Panc1 (cell line): ENCODE data around the gene CERT1. TPM values are rescaled to one million over a fixed set of nuclear protein-coding genes. Genes with fewer than 3 reads are reported as not detected.

ENCODE experiments used
- ATAC-seq: fragments of 200-7000 bp; cut with Tn5 transposase; 2 replicates; pipeline ENCODE4 v1.9.1; 2020; ENCODE audit warnings: mild to moderate bottlenecking, moderate library complexity
- BruUV-seq: library from RNA; stranded (reverse); fragments of 400-500 nt; replicated peaks from 2 replicates; lab custom pipeline; 2021; lab: Mats Ljungman, UMichigan
- CTCF ChIA-PET: fragments of 300-600 bp; sonication (Branson Sonifier 250); formaldehyde crosslinking; loops from one replicate; lab custom pipeline; 2022; ENCODE audit warnings: antibody characterized with exemption; lab: Charles Lee
- POLR2A ChIA-PET: fragments of 300-600 bp; sonication (Branson Sonifier 250); formaldehyde crosslinking; loops from one replicate; lab custom pipeline; 2022; ENCODE audit warnings: antibody characterized with exemption; lab: Charles Lee
- DNase-seq: peaks from one replicate; pipeline ENCODE4 v3.0.0-alpha.2; 2010; ENCODE audit warnings: low read depth, low spot score
- H3K27ac ChIP-seq: 2 replicates; pipeline ENCODE4 v1.5.1; 2011; ENCODE audit warnings: mild to moderate bottlenecking, low read length, inconsistent platforms
- H3K27me3 ChIP-seq: fragments of 200-500 bp; sonication (Bioruptor generic); 2 replicates; pipeline ENCODE4 v1.6.0; 2014; ENCODE audit warnings: low read length, inconsistent platforms; ENCODE audit not compliant: control insufficient read depth, insufficient read depth
- H3K36me3 ChIP-seq: fragments of 200-500 bp; sonication (Bioruptor generic); 2 replicates; pipeline ENCODE4 v1.5.1; 2014; ENCODE audit warnings: inconsistent platforms, mild to moderate bottlenecking, low read length, moderate library complexity; ENCODE audit not compliant: control insufficient read depth, insufficient read depth
- H3K4me1 ChIP-seq: 2 replicates; pipeline ENCODE4 v1.5.1; 2011; ENCODE audit warnings: inconsistent platforms, mild to moderate bottlenecking, low read length, moderate library complexity; ENCODE audit not compliant: control insufficient read depth, insufficient read depth
- H3K4me3 ChIP-seq, 2 experiments: 2 replicates each; pipeline ENCODE4 v1.5.1; 2011 to 2012; ENCODE audit warnings: low read depth in 2 of 2, low read length in 2 of 2, mild to moderate bottlenecking in 2 of 2, inconsistent platforms in 1 of 2, moderate library complexity in 1 of 2
- H3K9me3 ChIP-seq: fragments of 200-500 bp; sonication (Bioruptor generic); 2 replicates; pipeline ENCODE4 v1.5.1; 2014; ENCODE audit warnings: low read depth, mild to moderate bottlenecking, inconsistent platforms, low read length, moderate library complexity; ENCODE audit not compliant: control insufficient read depth, insufficient read depth
- CTCF ChIP-seq: fragments of 450-650 bp; IDR thresholded peaks from 2 replicates; pipeline ENCODE4 v1.5.1; 2017; ENCODE audit warnings: mild to moderate bottlenecking
- REST ChIP-seq, 2 experiments: IDR thresholded peaks; 2 replicates each; pipeline ENCODE4 v1.6.1; 2011 to 2012; ENCODE audit warnings: low read depth in 2 of 2, control low read depth in 1 of 2, low read length in 1 of 2, mild to moderate bottlenecking in 1 of 2, moderate library complexity in 1 of 2; ENCODE audit not compliant: insufficient read depth in 1 of 2
- SIN3A ChIP-seq: IDR thresholded peaks from 2 replicates; pipeline ENCODE4 v1.6.1; 2012; ENCODE audit warnings: low read depth, mild to moderate bottlenecking, low read length, moderate library complexity, borderline replicate concordance; ENCODE audit not compliant: insufficient read depth
- TCF7L2 ChIP-seq: IDR thresholded peaks from 2 replicates; pipeline ENCODE4 v1.6.1; 2011; ENCODE audit warnings: mild to moderate bottlenecking, low read depth, low read length, inconsistent platforms
- in situ Hi-C: cut with HindIII; loops from 2 replicates; pipeline ENCODE4 v1.10.0; 2016; ENCODE audit warnings: low sequenced_read_pairs, low pct_unique_long_range_greater_than_20kb
- intact Hi-C: fragments of 100-400 bp; cut with micrococcal nuclease; formaldehyde crosslinking; loops from one replicate; pipeline ENCODE4 v1.10.0; 2022; ENCODE audit not compliant: unreplicated experiment
- total RNA-seq: library from RNA; stranded (reverse); gene quantifications from one replicate; pipeline ENCODE4 v1.2.1, GENCODE V29; 2021; ENCODE audit not compliant: unreplicated experiment

Gene CERT1
- total RNA-seq, 1 experiment from 2014 or later, result 26.7 TPM

- Histone ChIP-seq H3K4me1 (peaks cover 31% of the 10 kb centered on the region), H3K27me3 (no peaks in the 10 kb centered on the region), H3K36me3 (peaks cover 6% of the 10 kb centered on the region), H3K9me3 (no peaks in the 10 kb centered on the region), H3K27ac (peak overlapping the region; percentile 70), H3K4me3 (peak overlapping the region; percentile 70 to 97)
- no peak for DNase-seq
- in situ Hi-C loops (no loop called here), intact Hi-C loops (loop anchor here (5.0 kb wide), 1 partner anchor 286 kb away; the partner anchor contains the start of gene GCNT4)
- no peak for ATAC-seq
- TF ChIP-seq TCF7L2, result no peak
- no peak for TF ChIP-seq SIN3A
- TSS peak; percentile 67 for BruUV-seq
- ChIA-PET CTCF (no interaction called here), POLR2A (interaction anchor here (0.7 kb wide), 1 partner anchor 62 kb away, joined by 3 read pairs; no protein-coding TSS in a partner anchor)
Measured at GRCh38 chr5:75338408-75338807, 173.0 kb downstream of the CERT1 start.

GRCh38 chr5:75337366-75338021, 173.9 kb downstream of the CERT1 start:
- DNase-seq (no peak), ATAC-seq (peak; percentile 15)
- H3K4me1 ChIP-seq, result peaks cover 31% of the 10 kb centered on the region

More at GRCh38 chr5:75337366-75338021, 173.9 kb downstream of the CERT1 start:
- BruUV-seq, result no TSS peak
- TF ChIP-seq CTCF (no peak), REST (IDR thresholded peaks at IDR 0.05; ENCODE audit: insufficient read depth in 1 of 2, low read depth in 2 of 2, low read length in 1 of 2) (0 out of 4 replicates have a peak, but pooled peaks of 1 of the 2 experiments have one; percentile 32)
- peaks cover 2% of the 10 kb centered on the region for H3K36me3 ChIP-seq
- intact Hi-C loops (loop anchor here (5.0 kb wide), 1 partner anchor 285 kb away; the partner anchor contains the start of gene GCNT4), in situ Hi-C loops (no loop called here)
- ChIA-PET POLR2A (interaction anchor here (0.7 to 1.3 kb wide), 9 partner anchors 14 to 1593 kb away, joined by 3 to 12 read pairs (median 6); partner anchors contain the start of gene ANKRD31), CTCF (interaction anchor here (0.6 to 1.4 kb wide), 3 partner anchors 99 to 147 kb away, joined by 3 to 20 read pairs (median 11); partner anchors contain the start of gene ANKRD31)
- H3K9me3 ChIP-seq, result no peaks in the 10 kb centered on the region
- no peaks in the 10 kb centered on the region for H3K27me3 ChIP-seq
- peak overlapping the region; percentile 70 to 97 for H3K4me3 ChIP-seq
- peak overlapping the region; percentile 70 for H3K27ac ChIP-seq
